Measurements from ENCODE around the gene WNK3. TPM values are rescaled to one million over a fixed set of nuclear protein-coding genes. Genes with fewer than 3 reads are reported as not detected.
"Not testable (repeated sequence)": the region's sequence is repeated elsewhere in the genome, so short reads cannot be mapped to it uniquely, and the experiment has no call there.

Gene WNK3
- under 1 TPM; 0.19 to 0.46 TPM for total RNA-seq

- peak; percentile 51 for DNase-seq
These were observed at the start of gene WNK3 for GRCh38 chrX:54357414-54358377. WNK3 (minus strand) TSS chrX:54358046.

GRCh38 chrX:54407266-54407665, 49.4 kb upstream of the WNK3 start:
- CTCF ChIA-PET, result no interaction called here
- POLR2A ChIA-PET, result no interaction called here
- H3K9me3 Mint-ChIP-seq, result no peaks in the 10 kb centered on the region
- H3K27me3 Mint-ChIP-seq, result peaks cover 2% of the 10 kb centered on the region
- intact Hi-C loops (cut with micrococcal nuclease), result no loop called here
- H3K36me3 Mint-ChIP-seq, result no peaks in the 10 kb centered on the region
- DNase-seq, result no peak
- peaks cover 5% of the 10 kb centered on the region for H3K4me1 Mint-ChIP-seq (ENCODE audit: low read depth)
- no peak overlapping the region for H3K27ac Mint-ChIP-seq
- no peak overlapping the region for H3K4me3 Mint-ChIP-seq

More at GRCh38 chrX:54357414-54358377, at the start of gene WNK3:
- intact Hi-C loops (cut with micrococcal nuclease), result loop anchor here (2.0 kb wide), 2 partner anchors 175 to 313 kb away; partner anchors contain the start of genes FAM120C and PHF8
- CTCF ChIA-PET, result no interaction called here
- peaks cover 19% of the 10 kb centered on the region for H3K4me1 Mint-ChIP-seq (ENCODE audit: low read depth)
- peak within 1 kb of the TSS; percentile 75 for H3K4me3 Mint-ChIP-seq
- POLR2A ChIA-PET, result interaction anchor here (0.8 kb wide), 1 partner anchor 172 kb away, joined by 3 read pairs; the partner anchor contains the start of gene GNL3L
- peaks cover 28% of the 10 kb centered on the region for H3K27me3 Mint-ChIP-seq
- H3K27ac Mint-ChIP-seq, result no peak within 1 kb of the TSS
- H3K9me3 Mint-ChIP-seq, result no peaks in the 10 kb centered on the region
- H3K36me3 Mint-ChIP-seq, result no peaks in the 10 kb centered on the region

- Mint-ChIP-seq H3K27me3 (peaks cover under 1% of the 10 kb centered on the region), H3K4me3 (no peak overlapping the region), H3K27ac (no peak overlapping the region), H3K36me3 (no peaks in the 10 kb centered on the region), H3K4me1 (ENCODE audit: low read depth) (no peaks in the 10 kb centered on the region), H3K9me3 (no peaks in the 10 kb centered on the region)
- POLR2A ChIA-PET, result no interaction called here
- intact Hi-C loops (cut with micrococcal nuclease), result no loop called here
- CTCF ChIA-PET, result no interaction called here
- no peak for DNase-seq
These were observed 39.3 kb upstream of the WNK3 start for GRCh38 chrX:54397113-54397512.

GRCh38 chrX:54386314-54386713, 28.5 kb upstream of the WNK3 start:
- no peak for DNase-seq
- Mint-ChIP-seq H3K4me3 (no peak overlapping the region), H3K4me1 (ENCODE audit: low read depth) (no peaks in the 10 kb centered on the region), H3K27me3 (no peaks in the 10 kb centered on the region), H3K27ac (no peak overlapping the region), H3K36me3 (no peaks in the 10 kb centered on the region), H3K9me3 (no peaks in the 10 kb centered on the region)
- ChIA-PET CTCF (no interaction called here), POLR2A (no interaction called here)
- intact Hi-C loops (cut with micrococcal nuclease), result no loop called here

- H3K27ac Mint-ChIP-seq; H3K4me3 Mint-ChIP-seq; DNase-seq; H3K27me3 Mint-ChIP-seq; H3K4me1 Mint-ChIP-seq (ENCODE audit: low read depth); CTCF ChIA-PET; H3K9me3 Mint-ChIP-seq; H3K36me3 Mint-ChIP-seq; POLR2A ChIA-PET; intact Hi-C loops (cut with micrococcal nuclease): not testable (repeated sequence)
These were observed 26.8 kb upstream of the WNK3 start for GRCh38 chrX:54384661-54385060.

- H3K27me3 Mint-ChIP-seq, result peaks cover 28% of the 10 kb centered on the region
- intact Hi-C loops (cut with micrococcal nuclease), result loop anchor here (2.0 kb wide), 2 partner anchors 177 to 315 kb away; partner anchors contain the start of genes FAM120C and PHF8
- H3K27ac Mint-ChIP-seq, result no peak overlapping the region
- no peak for DNase-seq
- POLR2A ChIA-PET, result no interaction called here
- H3K9me3 Mint-ChIP-seq, result no peaks in the 10 kb centered on the region
- H3K4me1 Mint-ChIP-seq (ENCODE audit: low read depth), result peaks cover 19% of the 10 kb centered on the region
- H3K4me3 Mint-ChIP-seq, result peak overlapping the region; percentile 75
- CTCF ChIA-PET, result interaction anchor here (1.0 kb wide), 1 partner anchor 111 kb away, joined by 3 read pairs; no protein-coding TSS in a partner anchor
- no peaks in the 10 kb centered on the region for H3K36me3 Mint-ChIP-seq
These were observed 1.6 kb upstream of the WNK3 start for GRCh38 chrX:54359408-54359807.

GRCh38 chrX:54358424-54359211, 772 bp upstream of the WNK3 start:
- CTCF ChIA-PET, result no interaction called here

GRCh38 chrX:54352677-54353076, 5.2 kb downstream of the WNK3 start:
- Mint-ChIP-seq H3K27ac (no peak overlapping the region), H3K4me3 (no peak overlapping the region), H3K9me3 (no peaks in the 10 kb centered on the region), H3K27me3 (peaks cover 10% of the 10 kb centered on the region), H3K4me1 (ENCODE audit: low read depth) (peaks cover 10% of the 10 kb centered on the region), H3K36me3 (no peaks in the 10 kb centered on the region)
- intact Hi-C loops (cut with micrococcal nuclease), result no loop called here
- DNase-seq, result no peak
- ChIA-PET POLR2A (no interaction called here), CTCF (no interaction called here)

More at GRCh38 chrX:54358424-54359211, 772 bp upstream of the WNK3 start:
- H3K27ac Mint-ChIP-seq, result no peak overlapping the region
- peaks cover 19% of the 10 kb centered on the region for H3K4me1 Mint-ChIP-seq (ENCODE audit: low read depth)
- POLR2A ChIA-PET, result interaction anchor here (0.8 kb wide), 1 partner anchor 171 kb away, joined by 3 read pairs; the partner anchor contains the start of gene GNL3L
- peaks cover 28% of the 10 kb centered on the region for H3K27me3 Mint-ChIP-seq
- intact Hi-C loops (cut with micrococcal nuclease), result loop anchor here (2.0 kb wide), 2 partner anchors 176 to 314 kb away; partner anchors contain the start of genes FAM120C and PHF8
- H3K36me3 Mint-ChIP-seq, result no peaks in the 10 kb centered on the region
- no peaks in the 10 kb centered on the region for H3K9me3 Mint-ChIP-seq
- peak; percentile 48 for DNase-seq
- peak overlapping the region; percentile 75 for H3K4me3 Mint-ChIP-seq

- intact Hi-C loops (cut with micrococcal nuclease); DNase-seq; H3K9me3 Mint-ChIP-seq; H3K4me1 Mint-ChIP-seq (ENCODE audit: low read depth); H3K27ac Mint-ChIP-seq; H3K4me3 Mint-ChIP-seq; H3K36me3 Mint-ChIP-seq; H3K27me3 Mint-ChIP-seq; POLR2A ChIA-PET; CTCF ChIA-PET: not testable (repeated sequence)
These were observed 20.5 kb downstream of the WNK3 start for GRCh38 chrX:54337383-54337782.

GRCh38 chrX:54325077-54325476, 32.8 kb downstream of the WNK3 start:
- Mint-ChIP-seq H3K27me3 (no peaks in the 10 kb centered on the region), H3K4me1 (ENCODE audit: low read depth) (no peaks in the 10 kb centered on the region), H3K4me3 (no peak overlapping the region), H3K36me3 (no peaks in the 10 kb centered on the region), H3K27ac (no peak overlapping the region), H3K9me3 (no peaks in the 10 kb centered on the region)
- POLR2A ChIA-PET, result interaction anchor here (0.6 kb wide), 1 partner anchor 40 kb away, joined by 5 read pairs; no protein-coding TSS in a partner anchor
- DNase-seq, result no peak
- intact Hi-C loops (cut with micrococcal nuclease), result no loop called here
- CTCF ChIA-PET, result no interaction called here

GRCh38 chrX:54320067-54320466, 37.8 kb downstream of the WNK3 start:
- CTCF ChIA-PET, result interaction anchor here (0.6 kb wide), 1 partner anchor 118 kb away, joined by 3 read pairs; no protein-coding TSS in a partner anchor
- Mint-ChIP-seq H3K27ac (no peak overlapping the region), H3K4me3 (no peak overlapping the region), H3K36me3 (no peaks in the 10 kb centered on the region), H3K27me3 (peaks cover 2% of the 10 kb centered on the region), H3K4me1 (ENCODE audit: low read depth) (no peaks in the 10 kb centered on the region), H3K9me3 (no peaks in the 10 kb centered on the region)
- no peak for DNase-seq
- intact Hi-C loops (cut with micrococcal nuclease), result no loop called here
- POLR2A ChIA-PET, result no interaction called here

- no peaks in the 10 kb centered on the region for H3K36me3 Mint-ChIP-seq
- H3K27ac Mint-ChIP-seq, result no peak overlapping the region
- no peaks in the 10 kb centered on the region for H3K4me1 Mint-ChIP-seq (ENCODE audit: low read depth)
- DNase-seq, result no peak
- intact Hi-C loops (cut with micrococcal nuclease), result no loop called here
- H3K4me3 Mint-ChIP-seq, result no peak overlapping the region
- H3K27me3 Mint-ChIP-seq, result no peaks in the 10 kb centered on the region
- CTCF ChIA-PET, result no interaction called here
- POLR2A ChIA-PET, result no interaction called here
- H3K9me3 Mint-ChIP-seq, result no peaks in the 10 kb centered on the region
These were observed 51.5 kb downstream of the WNK3 start for GRCh38 chrX:54306379-54306778.
